Natural killer cell treated with Interleukin-12 subunit alpha and Interleukin-12 subunit beta and Interleukin-15 and Interleukin-18, amount 100 ng/mL, for 72 hours (primary cell): ENCODE data around the gene MELTF. TPM values are rescaled to one million over a fixed set of nuclear protein-coding genes. Genes with fewer than 3 reads are reported as not detected.

Source experiments
- ATAC-seq, 2 donors: fragments of 150-1000 bp; cut with Tn5 transposase in 1 of 2; sonication (Bioruptor Pico), chemical (Tn5 transposase) in 1 of 2; 2 replicates each; pipeline ENCODE4 v1.10.0; 2021
- DNase-seq: peaks from one replicate; pipeline ENCODE4 v3.0.0; 2022; ENCODE audit warnings: low spot score
- H3K27ac Mint-ChIP-seq, 2 donors: 1 replicate in 1 of 2; 2 replicates in 1 of 2; pipeline ENCODE4 v1.8.0; 2022; ENCODE audit warnings: mixed read lengths in 2 of 2, mild to moderate bottlenecking in 1 of 2, moderate library complexity in 1 of 2
- H3K27me3 Mint-ChIP-seq, 2 donors: 1 replicate in 1 of 2; 2 replicates in 1 of 2; pipeline ENCODE4 v1.8.0; 2022; ENCODE audit warnings: mixed read lengths in 2 of 2
- H3K36me3 Mint-ChIP-seq: one replicate; pipeline ENCODE4 v1.8.0; 2022; ENCODE audit warnings: mixed read lengths
- H3K4me1 Mint-ChIP-seq, 2 donors: 1 replicate in 1 of 2; 2 replicates in 1 of 2; pipeline ENCODE4 v1.8.0; 2022; ENCODE audit warnings: low read depth in 2 of 2, mixed read lengths in 2 of 2, mild to moderate bottlenecking in 1 of 2
- H3K4me3 Mint-ChIP-seq: one replicate; pipeline ENCODE4 v1.8.0; 2022; ENCODE audit warnings: mixed read lengths
- H3K9me3 Mint-ChIP-seq: 2 replicates; pipeline ENCODE4 v1.8.0; 2022; ENCODE audit warnings: mixed read lengths
- total RNA-seq, 2 donors: library from RNA; stranded (reverse); gene quantifications; one replicate each; pipeline ENCODE4 v1.2.3, GENCODE V29; 2022

MELTF gene
- total RNA-seq, 2 donors from 2014 or later = 2.1 to 3.7 TPM

GRCh38 chr3:197022405-197023231 is 7.0 kb downstream of the MELTF start:
- H3K36me3 Mint-ChIP-seq = no peaks in the 10 kb centered on the region
- H3K27ac Mint-ChIP-seq = peak overlapping the region; percentile 34 to 46
- H3K9me3 Mint-ChIP-seq = no peaks in the 10 kb centered on the region
- ATAC-seq (no peak), DNase-seq (no peak)
- peaks cover 5 to 17% of the 10 kb centered on the region in 2 donors for H3K4me1 Mint-ChIP-seq
- peak overlapping the region; percentile 63 for H3K4me3 Mint-ChIP-seq
- H3K27me3 Mint-ChIP-seq = peaks cover 0 to 3% of the 10 kb centered on the region in 2 donors

GRCh38 chr3:197021729-197022404 is 7.8 kb downstream of the MELTF start:
- H3K27me3 Mint-ChIP-seq = peaks cover 0 to 3% of the 10 kb centered on the region in 2 donors
- DNase-seq (no peak), ATAC-seq (no peak)
- H3K4me3 Mint-ChIP-seq = no peak overlapping the region
- H3K36me3 Mint-ChIP-seq = no peaks in the 10 kb centered on the region
- peaks cover 5 to 17% of the 10 kb centered on the region in 2 donors for H3K4me1 Mint-ChIP-seq
- H3K27ac Mint-ChIP-seq = no peak overlapping the region
- H3K9me3 Mint-ChIP-seq = no peaks in the 10 kb centered on the region

- Mint-ChIP-seq H3K9me3 (no peaks in the 10 kb centered on the region), H3K4me3 (no peak overlapping the region), H3K27ac (no peak overlapping the region), H3K4me1 (peaks cover 5 to 17% of the 10 kb centered on the region in 2 donors), H3K27me3 (peaks cover 0 to 3% of the 10 kb centered on the region in 2 donors), H3K36me3 (no peaks in the 10 kb centered on the region)
- DNase-seq = no peak
- no peak for ATAC-seq
Observed at GRCh38 chr3:197021231-197021630, 8.4 kb downstream of the MELTF start.

GRCh38 chr3:197019535-197019934 is 10.1 kb downstream of the MELTF start:
- H3K27me3 Mint-ChIP-seq = peaks cover 0 to 3% of the 10 kb centered on the region in 2 donors
- DNase-seq (peak; percentile 13), ATAC-seq (no peak)
- peaks cover 5 to 10% of the 10 kb centered on the region in 2 donors for H3K4me1 Mint-ChIP-seq
- H3K27ac Mint-ChIP-seq = no peak overlapping the region
- H3K36me3 Mint-ChIP-seq = no peaks in the 10 kb centered on the region
- H3K9me3 Mint-ChIP-seq = no peaks in the 10 kb centered on the region
- H3K4me3 Mint-ChIP-seq = no peak overlapping the region

- peaks cover 5 to 7% of the 10 kb centered on the region in 2 donors for H3K4me1 Mint-ChIP-seq
Observed at GRCh38 chr3:197019021-197019420, 10.6 kb downstream of the MELTF start.

GRCh38 chr3:197017003-197017402 is 12.6 kb downstream of the MELTF start:
- H3K4me3 Mint-ChIP-seq = no peak overlapping the region
- H3K4me1 Mint-ChIP-seq = no peaks in the 10 kb centered on the region
- ATAC-seq (no peak), DNase-seq (peak; percentile 59)
- no peaks in the 10 kb centered on the region for H3K27me3 Mint-ChIP-seq
- H3K9me3 Mint-ChIP-seq = no peaks in the 10 kb centered on the region
- H3K27ac Mint-ChIP-seq = no peak overlapping the region
- no peaks in the 10 kb centered on the region for H3K36me3 Mint-ChIP-seq

More at GRCh38 chr3:197019021-197019420, 10.6 kb downstream of the MELTF start:
- Mint-ChIP-seq H3K9me3 (no peaks in the 10 kb centered on the region), H3K4me3 (no peak overlapping the region), H3K27ac (no peak overlapping the region), H3K27me3 (peaks cover 0 to 3% of the 10 kb centered on the region in 2 donors), H3K36me3 (no peaks in the 10 kb centered on the region)
- DNase-seq = peak; percentile 25
- ATAC-seq = no peak

GRCh38 chr3:197015790-197016736 is 13.6 kb downstream of the MELTF start:
- ATAC-seq (peak; percentile 6 to 20), DNase-seq (no peak)
- H3K36me3 Mint-ChIP-seq = no peaks in the 10 kb centered on the region
- H3K9me3 Mint-ChIP-seq = no peaks in the 10 kb centered on the region
- no peak overlapping the region for H3K4me3 Mint-ChIP-seq
- no peaks in the 10 kb centered on the region for H3K4me1 Mint-ChIP-seq
- H3K27ac Mint-ChIP-seq = no peak overlapping the region
- no peaks in the 10 kb centered on the region for H3K27me3 Mint-ChIP-seq

GRCh38 chr3:197014942-197015575 is 14.6 kb downstream of the MELTF start:
- Mint-ChIP-seq H3K9me3 (no peaks in the 10 kb centered on the region), H3K27ac (no peak overlapping the region), H3K4me1 (no peaks in the 10 kb centered on the region), H3K4me3 (no peak overlapping the region), H3K27me3 (no peaks in the 10 kb centered on the region), H3K36me3 (no peaks in the 10 kb centered on the region)
- ATAC-seq = no peak
- no peak for DNase-seq

GRCh38 chr3:197014024-197014423 is 15.6 kb downstream of the MELTF start:
- H3K4me3 Mint-ChIP-seq = no peak overlapping the region
- no peak for ATAC-seq

GRCh38 chr3:197012540-197012883 is 17.1 kb downstream of the MELTF start:
- Mint-ChIP-seq H3K4me3 (no peak overlapping the region), H3K27ac (no peak overlapping the region), H3K27me3 (no peaks in the 10 kb centered on the region), H3K9me3 (no peaks in the 10 kb centered on the region), H3K36me3 (no peaks in the 10 kb centered on the region), H3K4me1 (no peaks in the 10 kb centered on the region)
- no peak for DNase-seq
- ATAC-seq = no peak

More at GRCh38 chr3:197014024-197014423, 15.6 kb downstream of the MELTF start:
- Mint-ChIP-seq H3K36me3 (no peaks in the 10 kb centered on the region), H3K9me3 (no peaks in the 10 kb centered on the region), H3K27ac (no peak overlapping the region), H3K4me1 (no peaks in the 10 kb centered on the region), H3K27me3 (no peaks in the 10 kb centered on the region)
- no peak for DNase-seq

- ATAC-seq = no peak
- Mint-ChIP-seq H3K9me3 (no peaks in the 10 kb centered on the region), H3K4me3 (no peak overlapping the region), H3K27me3 (no peaks in the 10 kb centered on the region), H3K36me3 (no peaks in the 10 kb centered on the region), H3K4me1 (no peaks in the 10 kb centered on the region), H3K27ac (no peak overlapping the region)
- DNase-seq = no peak
Observed at GRCh38 chr3:197011780-197012539, 17.7 kb downstream of the MELTF start.

- no peaks in the 10 kb centered on the region for H3K36me3 Mint-ChIP-seq
- no peaks in the 10 kb centered on the region for H3K9me3 Mint-ChIP-seq
- no peaks in the 10 kb centered on the region for H3K27me3 Mint-ChIP-seq
- H3K27ac Mint-ChIP-seq = no peak overlapping the region
- ATAC-seq (no peak), DNase-seq (no peak)
- no peaks in the 10 kb centered on the region for H3K4me1 Mint-ChIP-seq
- no peak overlapping the region for H3K4me3 Mint-ChIP-seq
Observed at GRCh38 chr3:197010556-197011351, 18.9 kb downstream of the MELTF start.
